NB4 (cell line): Measurements from ENCODE around the gene SPATA24.
A peak's percentile ranks its signal among the peaks of the same experiment; 100 is the strongest.

ENCODE experiments used
- DNase-seq: peaks from one replicate; pipeline ENCODE4 v3.0.0; 2010; ENCODE audit warnings: low read depth
- H3K4me3 ChIP-seq: one replicate; pipeline ENCODE4 v1.5.1; 2011; ENCODE audit warnings: mild to moderate bottlenecking, low read depth, low read length, moderate library complexity
- MAX ChIP-seq: IDR thresholded peaks from 2 replicates; pipeline ENCODE4 v1.6.1; 2011; ENCODE audit warnings: low read depth, low read length
- MYC ChIP-seq: IDR thresholded peaks from 2 replicates; pipeline ENCODE4 v1.6.1; 2011; ENCODE audit warnings: low read depth, low read length
- POLR2A ChIP-seq: IDR thresholded peaks from 2 replicates; pipeline ENCODE4 v1.6.1; 2011; ENCODE audit warnings: mild to moderate bottlenecking; ENCODE audit not compliant: insufficient read length; ENCODE audit errors: extremely low read depth
- TF ChIP-seq, protein P1 (sequence below): IDR thresholded peaks from one replicate; pipeline ENCODE4 v1.5.1; 2012; ENCODE audit warnings: low read depth, low read length

Gene SPATA24

DNA sequence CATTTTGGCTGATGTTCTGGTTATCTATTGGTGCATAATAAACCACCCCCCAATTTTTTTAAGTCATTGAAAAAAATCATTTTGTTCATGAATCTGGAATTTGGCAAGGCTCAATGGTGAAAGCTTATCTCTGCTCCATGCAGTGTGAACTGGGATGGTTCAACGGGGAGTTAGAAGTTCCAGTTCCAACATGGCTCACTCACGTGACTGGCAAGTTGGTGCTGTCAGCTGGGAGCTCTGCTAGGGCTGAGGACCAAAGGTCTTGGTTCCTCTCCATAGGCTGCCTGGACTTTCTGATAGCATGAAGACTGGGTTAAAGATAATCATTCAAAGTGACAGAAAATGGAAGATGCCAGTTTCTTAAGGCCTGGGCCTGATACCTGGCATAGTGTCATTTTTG lies 3.1 kb upstream of the SPATA24 start:
- no peak for DNase-seq
- TF ChIP-seq MAX (no peak), MYC (no peak), POLR2A (no peak)
- TF ChIP-seq, protein P1, sequence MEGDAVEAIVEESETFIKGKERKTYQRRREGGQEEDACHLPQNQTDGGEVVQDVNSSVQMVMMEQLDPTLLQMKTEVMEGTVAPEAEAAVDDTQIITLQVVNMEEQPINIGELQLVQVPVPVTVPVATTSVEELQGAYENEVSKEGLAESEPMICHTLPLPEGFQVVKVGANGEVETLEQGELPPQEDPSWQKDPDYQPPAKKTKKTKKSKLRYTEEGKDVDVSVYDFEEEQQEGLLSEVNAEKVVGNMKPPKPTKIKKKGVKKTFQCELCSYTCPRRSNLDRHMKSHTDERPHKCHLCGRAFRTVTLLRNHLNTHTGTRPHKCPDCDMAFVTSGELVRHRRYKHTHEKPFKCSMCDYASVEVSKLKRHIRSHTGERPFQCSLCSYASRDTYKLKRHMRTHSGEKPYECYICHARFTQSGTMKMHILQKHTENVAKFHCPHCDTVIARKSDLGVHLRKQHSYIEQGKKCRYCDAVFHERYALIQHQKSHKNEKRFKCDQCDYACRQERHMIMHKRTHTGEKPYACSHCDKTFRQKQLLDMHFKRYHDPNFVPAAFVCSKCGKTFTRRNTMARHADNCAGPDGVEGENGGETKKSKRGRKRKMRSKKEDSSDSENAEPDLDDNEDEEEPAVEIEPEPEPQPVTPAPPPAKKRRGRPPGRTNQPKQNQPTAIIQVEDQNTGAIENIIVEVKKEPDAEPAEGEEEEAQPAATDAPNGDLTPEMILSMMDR, result no peak
- H3K4me3 ChIP-seq, result no peak overlapping the region

DNA sequence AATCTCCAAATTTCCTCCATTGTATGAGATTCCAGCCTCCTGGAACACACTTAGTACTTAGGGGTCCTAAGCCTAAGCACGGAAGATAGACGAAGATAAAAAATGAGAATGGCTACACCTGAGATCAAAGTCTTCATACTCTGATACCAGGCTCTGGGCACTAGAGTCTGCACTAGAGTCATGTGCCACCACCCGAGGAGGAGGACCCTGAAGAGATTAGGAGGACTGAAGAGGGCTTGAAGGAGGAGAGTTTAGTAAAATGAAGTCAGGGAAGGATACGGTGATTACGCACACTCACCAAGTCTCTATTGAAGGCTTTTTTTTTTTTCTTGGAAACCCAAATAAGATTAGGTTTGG lies 573 bp upstream of the SPATA24 start:
- peak overlapping the region; percentile 27 for H3K4me3 ChIP-seq
- DNase-seq, result no peak
- TF ChIP-seq, protein P1, result no peak
- TF ChIP-seq MAX, result 0 out of 2 replicates have a peak, but pooled peaks have one; percentile 7

DNA sequence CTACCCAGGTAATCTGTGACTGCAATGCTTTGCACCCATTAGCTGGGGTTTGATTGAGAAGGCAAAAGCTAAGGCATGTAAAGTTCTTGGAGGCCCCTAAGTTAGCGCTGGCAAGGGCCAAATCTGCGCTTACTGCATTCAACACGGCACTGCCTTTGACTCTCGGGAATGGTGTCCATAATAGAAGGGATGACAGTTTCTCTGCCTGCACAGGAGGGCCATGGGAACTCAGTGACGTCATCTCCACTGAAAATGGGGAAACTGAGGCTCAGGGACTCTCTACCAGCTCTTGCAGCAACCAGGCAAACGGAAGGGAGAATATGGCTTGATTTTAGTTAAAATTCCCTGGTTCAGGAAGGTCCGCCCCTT lies 487 bp downstream of the SPATA24 start:
- TF ChIP-seq MYC (no peak), MAX (no peak), POLR2A (no peak)
- TF ChIP-seq, protein P1, result no peak
- peak overlapping the region; percentile 65 for H3K4me3 ChIP-seq
- no peak for DNase-seq

- DNase-seq, result peak; percentile 68
- TF ChIP-seq, protein P1, result peak; percentile 63
- TF ChIP-seq MAX, result no peak
- no peak overlapping the region for H3K4me3 ChIP-seq
These were observed 1.2 kb downstream of the SPATA24 start for GRCh38 chr5:139402561-139403158.

DNA sequence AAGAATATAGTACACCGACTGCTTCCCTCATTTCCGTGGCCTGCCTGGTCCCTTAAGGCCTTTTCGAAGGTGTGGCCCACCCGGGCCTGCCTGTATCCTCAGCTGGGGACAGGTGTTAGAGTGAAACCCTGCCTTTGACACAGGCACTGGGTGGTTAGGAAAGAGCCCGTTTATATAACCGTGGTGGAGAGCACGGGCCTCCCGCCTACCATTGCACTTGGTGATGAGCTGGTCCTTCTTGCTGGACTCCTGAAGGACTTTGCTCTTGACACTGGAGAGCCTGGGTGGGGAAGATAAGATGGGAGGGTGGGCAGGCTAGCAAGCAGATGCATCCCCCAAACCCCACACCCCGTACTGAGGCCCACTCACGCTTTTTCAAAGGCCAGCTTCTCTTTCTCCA lies 2.3 kb downstream of the SPATA24 start:
- H3K4me3 ChIP-seq, result no peak overlapping the region
- DNase-seq, result no peak
- no peak for TF ChIP-seq MAX
- TF ChIP-seq POLR2A, result no peak
- no peak for TF ChIP-seq MYC
- TF ChIP-seq, protein P1, result no peak

DNA sequence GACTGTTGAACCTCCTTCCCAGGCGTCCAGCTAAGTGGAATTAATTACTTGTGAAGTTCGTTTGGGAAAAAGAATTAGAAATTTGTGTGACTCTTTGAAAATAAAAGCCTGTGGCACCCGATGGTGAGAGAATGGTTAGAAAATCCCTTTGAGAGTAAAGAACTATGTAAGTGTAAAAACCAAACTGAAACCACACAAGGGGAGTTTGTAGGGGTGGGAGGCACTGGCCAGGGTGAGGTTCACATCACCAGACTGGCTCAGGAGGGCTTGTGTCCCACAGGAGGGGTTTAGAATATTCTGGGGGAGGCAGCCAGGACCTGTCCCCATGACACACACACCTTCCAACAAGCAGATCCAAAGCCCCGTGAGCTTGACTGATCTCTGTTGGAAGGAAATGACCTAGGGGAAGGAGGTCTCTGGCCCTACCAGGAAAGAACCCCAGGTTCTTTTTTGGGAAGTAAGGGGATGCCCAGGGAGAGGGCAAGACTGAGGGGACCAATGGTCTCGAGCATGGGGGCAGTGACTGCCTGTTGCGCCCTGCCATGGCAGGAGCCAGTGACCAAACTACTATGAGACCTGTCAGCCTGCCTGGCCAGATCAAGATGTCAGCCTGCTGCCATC lies 4.3 kb downstream of the SPATA24 start:
- H3K4me3 ChIP-seq, result no peak overlapping the region
- TF ChIP-seq, protein P1, result no peak
- no peak for TF ChIP-seq POLR2A
- TF ChIP-seq MYC, result no peak
- TF ChIP-seq MAX, result no peak
- no peak for DNase-seq
